PC-9 (cell line): ENCODE measurements around the gene CDHR5. TPM values are rescaled to one million over a fixed set of nuclear protein-coding genes. Genes with fewer than 3 reads are reported as not detected.
A peak's percentile ranks its signal among the peaks of the same experiment; 100 is the strongest.

Experiments
- BruUV-seq: library from RNA; stranded (reverse); fragments of 400-500 nt; replicated peaks from 2 replicates; lab custom pipeline; 2021; lab: Mats Ljungman, UMichigan
- CTCF ChIA-PET: fragments of 300-600 bp; sonication (Branson Sonifier 250); formaldehyde crosslinking; loops from one replicate; lab custom pipeline; 2022; ENCODE audit warnings: antibody characterized with exemption; lab: Charles Lee
- POLR2A ChIA-PET: fragments of 300-600 bp; sonication (Branson Sonifier 250); formaldehyde crosslinking; loops from one replicate; lab custom pipeline; 2022; ENCODE audit warnings: antibody characterized with exemption; ENCODE audit not compliant: unreplicated experiment; lab: Charles Lee
- DNase-seq, 2 experiments: peaks; one replicate each; pipeline versions ENCODE4 v3.0.0 to v3.0.0-alpha.2; 2015 to 2022; ENCODE audit warnings: mixed read lengths in 1 of 2
- H2AFZ ChIP-seq: fragments of 200-600 bp; sonication (generic); 2 replicates; pipeline ENCODE4 v1.8.1; 2017; ENCODE audit warnings: antibody characterized with exemption
- H3F3A ChIP-seq: fragments of 200-600 bp; sonication (generic); 2 replicates; pipeline ENCODE4 v1.8.1; 2017; ENCODE audit warnings: antibody characterized with exemption, mild to moderate bottlenecking, low read depth; ENCODE audit not compliant: insufficient read depth
- H3K27ac ChIP-seq: fragments of 200-600 bp; sonication (generic); 2 replicates; pipeline ENCODE4 v1.6.1; 2016; ENCODE audit warnings: mixed run types
- H3K27me3 ChIP-seq: fragments of 200-600 bp; sonication (generic); 2 replicates; pipeline ENCODE4 v1.6.1; 2016; ENCODE audit warnings: low read depth, mixed run types; ENCODE audit not compliant: insufficient read depth
- H3K36me3 ChIP-seq: fragments of 200-600 bp; sonication (generic); 2 replicates; pipeline ENCODE4 v1.6.1; 2016; ENCODE audit warnings: low read depth, mixed run types
- H3K4me1 ChIP-seq: fragments of 200-600 bp; sonication (generic); replicated peaks from 2 replicates; pipeline ENCODE4 v1.6.1; 2016; ENCODE audit warnings: mixed run types; ENCODE audit not compliant: insufficient read depth
- H3K4me2 ChIP-seq: fragments of 200-600 bp; sonication (generic); 2 replicates; pipeline ENCODE4 v1.6.1; 2017; ENCODE audit warnings: mixed run types
- H3K4me3 ChIP-seq: fragments of 200-600 bp; sonication (generic); 2 replicates; pipeline ENCODE4 v1.6.1; 2016; ENCODE audit warnings: mixed run types
- H3K79me2 ChIP-seq: fragments of 200-600 bp; sonication (generic); 2 replicates; pipeline ENCODE4 v1.6.1; 2017; ENCODE audit warnings: low read depth, mixed run types
- H3K9me2 ChIP-seq: fragments of 200-600 bp; sonication (generic); 2 replicates; pipeline ENCODE4 v1.8.1; 2017; ENCODE audit warnings: mild to moderate bottlenecking; ENCODE audit not compliant: insufficient read depth
- H3K9me3 ChIP-seq: fragments of 200-600 bp; sonication (generic); 2 replicates; pipeline ENCODE4 v1.8.1; 2016; ENCODE audit warnings: low read depth; ENCODE audit not compliant: insufficient read depth
- H4K20me1 ChIP-seq: fragments of 200-600 bp; sonication (generic); 2 replicates; pipeline ENCODE4 v1.8.1; 2017; ENCODE audit not compliant: insufficient read depth
- CTCF ChIP-seq: fragments of 200-600 bp; sonication (generic); conservative IDR thresholded peaks from 2 replicates; pipeline ENCODE4 v1.6.1; 2017; ENCODE audit warnings: mixed run types, antibody characterized with exemption, mild to moderate bottlenecking, moderate library complexity
- EZH2 ChIP-seq: fragments of 200-600 bp; sonication (generic); IDR thresholded peaks from 2 replicates; pipeline ENCODE4 v1.8.0; 2017; ENCODE audit warnings: antibody characterized with exemption, low read depth
- intact Hi-C: fragments of 100-400 bp; cut with micrococcal nuclease; formaldehyde crosslinking; loops from one replicate; pipeline ENCODE4 v1.10.0; 2022; ENCODE audit not compliant: unreplicated experiment
- total RNA-seq: library from RNA; stranded (reverse); gene quantifications from 2 replicates; pipeline ENCODE4 v1.2.3, GENCODE V29; 2021

CDHR5 gene
- total RNA-seq, 1 experiment from 2014 or later = not detected

DNA sequence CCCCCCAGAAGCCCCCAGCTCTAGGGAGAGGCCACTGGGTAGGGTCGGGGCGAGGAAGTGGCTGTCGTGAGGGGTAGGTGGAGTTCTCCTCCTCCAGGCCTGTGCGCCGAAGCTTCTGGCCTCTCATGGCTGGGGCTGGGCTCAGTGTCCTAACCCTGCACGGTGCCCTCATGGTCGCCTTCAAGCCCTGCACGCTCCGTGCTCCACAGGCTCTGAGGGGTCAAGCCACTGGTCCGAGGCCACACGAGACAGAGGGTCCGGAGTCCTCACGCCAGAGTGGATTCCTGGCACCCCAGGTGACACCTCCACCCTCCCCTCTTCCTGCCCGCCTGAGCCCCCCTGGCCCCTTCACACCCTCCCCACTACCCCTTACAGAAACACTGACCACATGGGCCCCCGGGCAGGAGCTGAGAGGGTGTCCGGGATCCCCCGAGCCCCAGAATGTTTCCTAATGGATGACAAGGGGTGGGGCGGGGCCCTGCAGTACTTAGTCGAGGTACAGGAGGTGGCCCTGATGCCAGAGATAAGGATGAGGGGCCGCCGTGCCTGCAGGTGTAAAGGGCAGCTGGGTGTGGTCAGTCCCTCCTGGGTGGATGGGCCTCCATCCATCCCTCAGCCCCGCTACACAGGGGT lies 997 bp upstream of the CDHR5 start:
- intact Hi-C loops = no loop called here

DNA sequence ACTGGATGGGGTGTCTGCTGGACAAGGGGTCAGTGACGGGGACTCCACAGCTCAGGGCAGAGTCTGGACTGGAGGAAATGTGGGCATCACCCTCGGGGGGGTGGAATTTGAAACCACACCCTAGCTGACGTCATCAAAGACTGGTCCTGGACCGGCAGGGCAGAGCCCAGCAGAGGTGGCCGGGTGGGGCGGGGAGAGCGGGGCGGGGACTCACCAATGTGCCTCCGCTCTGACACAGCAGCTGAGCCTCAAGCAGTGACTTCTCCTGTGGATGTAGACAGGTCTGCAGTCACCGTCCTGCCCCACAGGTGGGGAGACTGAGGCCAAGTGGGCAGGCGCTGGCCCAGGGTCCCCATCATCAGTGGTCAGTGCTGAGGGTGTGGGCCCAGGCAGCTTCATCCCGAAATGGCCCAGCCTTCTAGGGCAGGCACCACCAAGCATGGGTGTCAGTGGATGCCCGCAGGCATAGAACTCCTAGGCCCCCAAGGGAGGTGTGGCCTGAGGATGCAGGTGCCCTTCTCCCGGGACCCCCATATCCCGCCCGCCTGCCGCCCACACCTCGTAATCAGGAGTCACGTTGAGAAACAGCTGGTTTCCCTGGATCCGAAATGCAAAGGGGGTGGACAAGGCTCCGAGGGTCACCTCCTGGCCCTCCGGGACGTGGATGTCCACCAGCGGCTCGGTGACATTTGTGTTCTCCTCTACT lies 603 bp downstream of the CDHR5 start:
- Histone ChIP-seq H3K9me2 (no peaks in the 10 kb centered on the region), H3K79me2 (no peaks in the 10 kb centered on the region), H3K27me3 (no peaks in the 10 kb centered on the region), H3K4me3 (no peak overlapping the region), H4K20me1 (no peaks in the 10 kb centered on the region), H3F3A (peaks cover 3% of the 10 kb centered on the region; the same call in 1 of the 2 replicates), H3K27ac (no peak overlapping the region), H2AFZ (no peak overlapping the region), H3K4me2 (no peak overlapping the region), H3K4me1 (no peaks in the 10 kb centered on the region), H3K36me3 (no peaks in the 10 kb centered on the region), H3K9me3 (no peaks in the 10 kb centered on the region)
- peak in 1 of 2 experiments; percentile 49 for DNase-seq
- BruUV-seq = no TSS peak
- ChIA-PET POLR2A (no interaction called here), CTCF (no interaction called here)
- TF ChIP-seq EZH2 = no peak
- TF ChIP-seq CTCF = no peak
- intact Hi-C loops = no loop called here

More for the DNA sequence above, 997 bp upstream of the CDHR5 start:
- no TSS peak for BruUV-seq
- no peaks in the 10 kb centered on the region for H4K20me1 ChIP-seq
- H3K27me3 ChIP-seq = no peaks in the 10 kb centered on the region
- H3K79me2 ChIP-seq = no peaks in the 10 kb centered on the region
- no peak overlapping the region for H3K4me3 ChIP-seq
- no peak overlapping the region for H3K4me2 ChIP-seq
- peaks cover 3% of the 10 kb centered on the region; the same call in 1 of the 2 replicates for H3F3A ChIP-seq
- POLR2A ChIA-PET = no interaction called here
- no peak for TF ChIP-seq EZH2
- TF ChIP-seq CTCF = no peak
- no peaks in the 10 kb centered on the region for H3K4me1 ChIP-seq
- no peaks in the 10 kb centered on the region for H3K9me2 ChIP-seq
- no peaks in the 10 kb centered on the region for H3K36me3 ChIP-seq
- CTCF ChIA-PET = no interaction called here
- H3K9me3 ChIP-seq = no peaks in the 10 kb centered on the region
- H3K27ac ChIP-seq = no peak overlapping the region
- no peak overlapping the region for H2AFZ ChIP-seq
- no peak for DNase-seq

- Histone ChIP-seq H3K79me2 (no peaks in the 10 kb centered on the region), H2AFZ (no peak overlapping the region), H4K20me1 (no peaks in the 10 kb centered on the region), H3F3A (peaks cover 3% of the 10 kb centered on the region; the same call in 1 of the 2 replicates), H3K27ac (no peak overlapping the region), H3K4me1 (no peaks in the 10 kb centered on the region), H3K9me2 (no peaks in the 10 kb centered on the region), H3K4me2 (no peak overlapping the region), H3K27me3 (no peaks in the 10 kb centered on the region), H3K36me3 (no peaks in the 10 kb centered on the region), H3K4me3 (no peak overlapping the region), H3K9me3 (no peaks in the 10 kb centered on the region)
- no TSS peak for BruUV-seq
- intact Hi-C loops = no loop called here
- no peak for TF ChIP-seq CTCF
- no peak for TF ChIP-seq EZH2
- DNase-seq = no peak
- CTCF ChIA-PET = no interaction called here
- POLR2A ChIA-PET = no interaction called here
Observed at GRCh38 chr11:623349-623869, 1.3 kb downstream of the CDHR5 start.
